Measurements from ENCODE around the gene NDST3.

NDST3 gene

GRCh38 chr4:118014831-118015230, 19.5 kb upstream of the NDST3 start:
- Histone ChIP-seq H3K27me3 (ENCODE audit: control insufficient read depth, low read length) (no peaks in the 10 kb centered on the region), H3K27ac (ENCODE audit: low read depth, low read length) (no peak overlapping the region), H4K20me1 (ENCODE audit: control insufficient read depth, insufficient read depth, low read depth, low read length) (no peaks in the 10 kb centered on the region), H3K4me2 (ENCODE audit: low read length) (no peak overlapping the region), H3K9me2 (replicated peaks; ENCODE audit: control insufficient read depth, low read length) (no peaks in the 10 kb centered on the region), H3F3A (ENCODE audit: control insufficient read depth, insufficient read depth) (no peaks in the 10 kb centered on the region), H3K4me3 (ENCODE audit: low read length) (no peak overlapping the region), H3K9me3 (ENCODE audit: control insufficient read depth, insufficient read depth, low read length) (no peaks in the 10 kb centered on the region), H3K4me1 (ENCODE audit: control insufficient read depth, low read length) (no peaks in the 10 kb centered on the region), H3K36me3 (ENCODE audit: control insufficient read depth, low read length) (no peaks in the 10 kb centered on the region), H3K79me2 (ENCODE audit: control insufficient read depth, low read length) (no peaks in the 10 kb centered on the region)
- TF ChIP-seq EZH2phosphoT487 (IDR thresholded peaks at IDR 0.05; ENCODE audit: borderline replicate concordance, low read length) = no peak
- TF ChIP-seq CTCF (IDR thresholded peaks at IDR 0.05; ENCODE audit: low read depth, low read length, poor library complexity, severe bottlenecking) = no peak

- no peaks in the 10 kb centered on the region for H3K36me3 ChIP-seq (ENCODE audit: control insufficient read depth, low read length)
- no peaks in the 10 kb centered on the region for H4K20me1 ChIP-seq (ENCODE audit: control insufficient read depth, insufficient read depth, low read depth, low read length)
- no peaks in the 10 kb centered on the region for H3K79me2 ChIP-seq (ENCODE audit: control insufficient read depth, low read length)
- no peaks in the 10 kb centered on the region for H3K27me3 ChIP-seq (ENCODE audit: control insufficient read depth, low read length)
- no peak overlapping the region for H3K4me3 ChIP-seq (ENCODE audit: low read length)
- H3F3A ChIP-seq (ENCODE audit: control insufficient read depth, insufficient read depth) = no peaks in the 10 kb centered on the region
- H3K27ac ChIP-seq (ENCODE audit: low read depth, low read length) = no peak overlapping the region
- H3K4me2 ChIP-seq (ENCODE audit: low read length) = no peak overlapping the region
- no peak for TF ChIP-seq CTCF (IDR thresholded peaks at IDR 0.05; ENCODE audit: low read depth, low read length, poor library complexity, severe bottlenecking)
- TF ChIP-seq EZH2phosphoT487 (IDR thresholded peaks at IDR 0.05; ENCODE audit: borderline replicate concordance, low read length) = no peak
- H3K9me3 ChIP-seq (ENCODE audit: control insufficient read depth, insufficient read depth, low read length) = no peaks in the 10 kb centered on the region
- no peaks in the 10 kb centered on the region for H3K4me1 ChIP-seq (ENCODE audit: control insufficient read depth, low read length)
- no peaks in the 10 kb centered on the region for H3K9me2 ChIP-seq (replicated peaks; ENCODE audit: control insufficient read depth, low read length)
These were observed 15.7 kb upstream of the NDST3 start for GRCh38 chr4:118018381-118019145.

- no peaks in the 10 kb centered on the region for H3K36me3 ChIP-seq (ENCODE audit: control insufficient read depth, low read length)
- no peaks in the 10 kb centered on the region for H3F3A ChIP-seq (ENCODE audit: control insufficient read depth, insufficient read depth)
- H3K27me3 ChIP-seq (ENCODE audit: control insufficient read depth, low read length) = no peaks in the 10 kb centered on the region
- H3K27ac ChIP-seq (ENCODE audit: low read depth, low read length) = no peak overlapping the region
- no peaks in the 10 kb centered on the region for H3K4me1 ChIP-seq (ENCODE audit: control insufficient read depth, low read length)
- H4K20me1 ChIP-seq (ENCODE audit: control insufficient read depth, insufficient read depth, low read depth, low read length) = no peaks in the 10 kb centered on the region
- TF ChIP-seq CTCF (IDR thresholded peaks at IDR 0.05; ENCODE audit: low read depth, low read length, poor library complexity, severe bottlenecking) = no peak
- no peak for TF ChIP-seq EZH2phosphoT487 (IDR thresholded peaks at IDR 0.05; ENCODE audit: borderline replicate concordance, low read length)
- H3K9me3 ChIP-seq (ENCODE audit: control insufficient read depth, insufficient read depth, low read length) = no peaks in the 10 kb centered on the region
- H3K9me2 ChIP-seq (replicated peaks; ENCODE audit: control insufficient read depth, low read length) = no peaks in the 10 kb centered on the region
- H3K79me2 ChIP-seq (ENCODE audit: control insufficient read depth, low read length) = no peaks in the 10 kb centered on the region
- no peak overlapping the region for H3K4me2 ChIP-seq (ENCODE audit: low read length)
- H3K4me3 ChIP-seq (ENCODE audit: low read length) = no peak overlapping the region
These were observed 7.5 kb upstream of the NDST3 start for GRCh38 chr4:118026806-118027205.
